GM12801 (cell line): ENCODE measurements around the gene KRT77.

ENCODE experiments used
- TF ChIP-seq, protein P1 (sequence below): IDR thresholded peaks from one replicate; pipeline ENCODE4 v1.5.1; 2011; ENCODE audit warnings: control low read depth; ENCODE audit not compliant: insufficient read length; ENCODE audit errors: extremely low read depth

Gene KRT77

DNA sequence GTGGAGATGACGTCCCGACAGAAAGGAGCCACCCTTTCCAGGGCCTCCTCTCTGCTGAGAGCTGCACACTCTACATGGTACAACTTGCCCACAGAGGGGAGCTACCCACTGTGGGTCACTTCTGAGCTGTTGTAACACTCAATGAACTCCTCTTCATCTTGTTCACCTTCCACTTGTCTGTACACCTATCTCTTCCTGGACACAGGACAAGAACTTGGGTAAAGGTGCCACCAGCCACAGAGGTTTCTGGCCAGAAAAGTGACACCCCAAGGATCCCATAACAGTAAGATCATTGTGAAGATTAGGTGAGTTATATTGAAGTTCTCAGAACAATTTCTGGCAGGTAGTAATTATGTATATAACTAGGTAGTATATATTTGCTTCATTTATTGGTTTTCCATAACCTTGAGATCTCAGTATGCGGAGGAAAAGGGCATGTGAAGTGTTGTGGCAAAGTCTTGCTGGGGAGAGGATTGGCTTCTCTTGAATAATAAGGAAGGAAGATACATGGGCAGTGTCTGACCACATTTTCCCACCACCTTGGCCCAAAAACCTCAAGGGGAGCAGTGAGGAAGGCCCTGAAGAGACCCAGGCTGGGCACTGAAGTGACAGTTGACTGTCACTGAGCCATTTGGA lies 39.6 kb upstream of the KRT77 start:
- TF ChIP-seq, protein P1, sequence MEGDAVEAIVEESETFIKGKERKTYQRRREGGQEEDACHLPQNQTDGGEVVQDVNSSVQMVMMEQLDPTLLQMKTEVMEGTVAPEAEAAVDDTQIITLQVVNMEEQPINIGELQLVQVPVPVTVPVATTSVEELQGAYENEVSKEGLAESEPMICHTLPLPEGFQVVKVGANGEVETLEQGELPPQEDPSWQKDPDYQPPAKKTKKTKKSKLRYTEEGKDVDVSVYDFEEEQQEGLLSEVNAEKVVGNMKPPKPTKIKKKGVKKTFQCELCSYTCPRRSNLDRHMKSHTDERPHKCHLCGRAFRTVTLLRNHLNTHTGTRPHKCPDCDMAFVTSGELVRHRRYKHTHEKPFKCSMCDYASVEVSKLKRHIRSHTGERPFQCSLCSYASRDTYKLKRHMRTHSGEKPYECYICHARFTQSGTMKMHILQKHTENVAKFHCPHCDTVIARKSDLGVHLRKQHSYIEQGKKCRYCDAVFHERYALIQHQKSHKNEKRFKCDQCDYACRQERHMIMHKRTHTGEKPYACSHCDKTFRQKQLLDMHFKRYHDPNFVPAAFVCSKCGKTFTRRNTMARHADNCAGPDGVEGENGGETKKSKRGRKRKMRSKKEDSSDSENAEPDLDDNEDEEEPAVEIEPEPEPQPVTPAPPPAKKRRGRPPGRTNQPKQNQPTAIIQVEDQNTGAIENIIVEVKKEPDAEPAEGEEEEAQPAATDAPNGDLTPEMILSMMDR, result no peak

DNA sequence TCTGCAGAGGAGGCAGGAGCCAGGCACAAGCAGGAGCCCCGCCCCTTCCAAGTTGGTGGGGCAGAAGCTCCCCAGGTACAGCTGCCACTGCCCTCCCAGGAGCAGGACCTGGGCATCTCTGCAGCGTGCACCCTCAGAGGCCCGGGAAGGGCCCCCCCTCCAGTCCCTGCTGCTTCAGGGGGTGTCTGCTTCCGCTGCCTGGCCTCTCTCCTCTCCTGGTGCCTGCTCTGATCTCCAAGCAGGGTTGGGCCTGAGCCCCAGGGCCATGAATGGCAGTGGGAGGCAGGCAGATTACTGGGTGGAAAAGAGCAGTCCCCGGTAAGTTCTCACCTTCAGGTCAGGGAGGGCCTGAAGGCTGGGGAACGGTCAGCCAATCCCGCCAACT lies 38.9 kb upstream of the KRT77 start:
- TF ChIP-seq, protein P1, result no peak

DNA sequence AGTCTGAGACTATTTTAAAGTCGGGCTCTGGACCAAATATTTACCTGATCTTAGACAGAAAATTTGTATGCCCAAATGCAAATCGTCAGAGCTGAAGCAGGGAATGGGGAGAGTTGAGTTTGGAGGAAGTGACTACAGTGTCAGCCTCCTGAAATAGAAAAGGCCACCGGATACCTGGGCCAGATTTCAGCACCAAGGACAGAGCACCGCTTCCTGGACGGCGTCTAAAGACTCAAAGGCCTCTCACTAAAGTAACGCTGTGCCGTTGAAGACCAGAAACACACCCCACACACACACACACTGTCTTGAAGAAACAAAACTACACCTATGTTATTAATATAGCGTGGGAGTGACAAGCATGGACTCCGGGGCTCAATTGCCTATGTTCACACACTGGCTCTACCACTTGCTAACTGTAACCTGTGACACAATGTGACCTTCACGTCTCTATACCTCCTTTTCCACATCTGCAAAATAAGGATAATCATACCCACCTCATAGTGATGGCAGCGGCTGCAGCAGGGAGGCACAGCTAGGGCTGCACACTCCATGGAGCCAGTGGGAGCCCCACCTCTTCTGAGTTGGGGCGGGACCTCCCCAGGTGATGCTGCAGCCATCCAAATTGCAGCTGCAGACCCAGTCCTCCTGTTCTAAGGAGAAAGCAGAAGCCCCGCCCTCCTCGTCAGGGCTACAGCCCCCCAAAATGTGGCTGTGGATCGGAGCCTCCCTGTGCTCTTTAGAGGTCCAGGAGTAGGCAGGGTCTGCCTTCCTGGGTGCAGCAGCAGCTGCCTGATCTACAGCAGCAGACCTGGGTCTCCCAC lies 38.3 kb upstream of the KRT77 start:
- TF ChIP-seq, protein P1, result no peak

DNA sequence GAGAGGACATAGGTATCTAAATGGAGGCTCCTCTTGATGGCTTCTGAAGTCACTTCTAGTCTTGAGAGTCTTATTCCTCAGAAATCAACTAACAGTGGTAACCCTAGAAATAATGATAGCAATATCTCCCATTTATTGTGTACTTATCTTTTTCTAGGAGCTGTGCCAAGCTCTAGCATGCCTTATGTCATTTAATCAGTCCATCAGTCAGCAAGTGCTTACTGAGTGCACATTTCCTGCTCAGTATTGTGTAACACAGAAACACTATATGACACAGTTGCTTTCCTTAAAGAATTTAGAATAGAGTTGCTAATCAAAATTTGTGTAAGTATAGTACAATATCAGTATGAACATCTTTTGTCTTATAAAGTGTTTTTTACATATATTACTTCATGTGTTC lies 37.3 kb upstream of the KRT77 start:
- TF ChIP-seq, protein P1, result no peak

DNA sequence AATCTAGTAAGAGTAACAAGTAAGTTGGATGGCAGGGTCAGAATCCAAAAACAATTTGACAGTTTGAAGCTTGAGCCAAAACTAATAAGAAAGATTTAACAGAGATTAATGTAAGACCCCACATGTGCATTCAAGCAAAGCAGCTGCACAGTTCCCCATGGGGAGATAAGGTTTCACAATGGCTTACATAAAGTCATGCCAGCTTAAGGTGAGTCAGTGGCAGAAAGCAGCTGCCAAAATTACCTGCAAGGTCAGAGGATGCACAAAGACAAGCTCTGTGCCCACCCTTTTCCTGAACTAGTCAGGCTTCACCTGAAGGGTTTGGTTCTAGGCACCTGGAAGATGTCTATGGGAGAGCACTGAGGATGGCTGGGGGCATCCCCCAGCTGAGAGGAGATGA lies 36.6 kb upstream of the KRT77 start:
- TF ChIP-seq, protein P1, result no peak

DNA sequence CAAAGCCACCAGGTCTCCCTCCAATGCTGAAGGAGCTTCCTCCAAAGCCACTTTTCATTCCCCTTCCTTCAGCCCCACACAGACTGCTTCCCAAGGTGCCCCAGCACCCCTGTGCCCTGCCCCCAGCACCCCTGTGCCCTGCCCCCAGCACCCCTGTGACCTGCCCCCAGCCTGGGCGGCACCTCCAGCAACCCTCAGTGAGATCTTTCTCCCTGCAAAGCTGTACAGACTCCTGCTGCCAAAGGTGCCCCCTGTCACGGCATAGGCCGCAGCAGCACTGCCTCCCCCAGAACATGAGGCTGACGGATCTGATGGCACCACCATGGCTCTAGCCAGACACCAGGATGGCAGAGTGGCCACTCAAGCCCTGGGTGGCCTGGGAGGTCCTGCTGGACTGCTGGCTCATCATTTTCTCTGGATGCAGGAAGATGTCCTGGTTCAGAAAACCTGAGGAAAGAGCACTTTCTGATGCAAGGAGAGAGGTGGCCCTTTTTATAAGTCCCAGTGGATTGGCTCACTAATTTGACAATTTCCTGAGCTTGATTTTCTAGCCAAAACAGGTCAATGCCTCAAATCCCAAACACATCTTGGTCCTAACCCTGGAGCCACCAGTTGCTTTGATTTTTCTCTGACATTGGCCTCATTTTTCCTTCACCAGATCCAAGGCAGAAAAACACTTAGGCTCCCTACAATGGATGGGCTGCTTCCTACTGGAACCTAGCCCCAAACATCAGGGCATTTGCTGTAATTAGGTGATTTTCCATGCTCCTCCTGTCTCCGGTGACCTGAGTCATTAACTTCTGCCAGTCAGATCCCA lies 32.7 kb upstream of the KRT77 start:
- TF ChIP-seq, protein P1, result no peak

DNA sequence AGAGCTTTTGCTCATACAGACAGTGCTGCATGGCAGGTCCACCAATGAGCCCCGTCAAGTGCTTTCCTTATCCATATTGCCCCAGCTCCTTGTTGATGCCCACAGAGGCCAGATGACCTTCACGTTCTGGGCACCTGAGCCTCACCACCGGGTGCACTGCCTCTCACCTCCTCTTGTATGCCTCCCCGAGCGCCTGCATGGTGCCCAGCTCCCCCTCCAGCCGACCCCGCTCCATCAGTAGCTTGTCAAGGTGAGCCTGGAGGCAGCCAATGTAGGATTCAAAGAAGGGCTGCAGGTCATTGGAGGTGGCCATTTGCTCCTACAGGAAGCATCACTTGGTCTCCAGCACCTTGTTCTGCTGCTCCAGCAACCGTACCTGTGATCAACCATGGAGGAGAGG lies 31.8 kb upstream of the KRT77 start:
- TF ChIP-seq, protein P1, result no peak
